GM10248 (cell line): Measurements from ENCODE around the gene CCDC92.

Experiments
- CTCF ChIA-PET: fragments of 300-600 bp; sonication (Branson Sonifier 250); formaldehyde crosslinking; extraction: SDS; loops from one replicate; lab custom pipeline; 2021; ENCODE audit warnings: antibody characterized with exemption; lab: Yijun Ruan, JAX
- POLR2A ChIA-PET: fragments of 350-650 bp; sonication (Branson Sonifier 250); formaldehyde crosslinking; extraction: SDS; loops from one replicate; lab custom pipeline; 2020; ENCODE audit warnings: antibody characterized with exemption; lab: Yijun Ruan, JAX
- DNase-seq: peaks from one replicate; pipeline ENCODE4 v3.0.0; 2012; ENCODE audit errors: extremely low spot score
- CTCF ChIP-seq: IDR thresholded peaks from 2 replicates; pipeline ENCODE4 v1.5.1; 2012; ENCODE audit warnings: mild to moderate bottlenecking, low read depth; ENCODE audit errors: extremely low read depth, missing control alignments, control extremely low read depth

The CCDC92 gene

DNA sequence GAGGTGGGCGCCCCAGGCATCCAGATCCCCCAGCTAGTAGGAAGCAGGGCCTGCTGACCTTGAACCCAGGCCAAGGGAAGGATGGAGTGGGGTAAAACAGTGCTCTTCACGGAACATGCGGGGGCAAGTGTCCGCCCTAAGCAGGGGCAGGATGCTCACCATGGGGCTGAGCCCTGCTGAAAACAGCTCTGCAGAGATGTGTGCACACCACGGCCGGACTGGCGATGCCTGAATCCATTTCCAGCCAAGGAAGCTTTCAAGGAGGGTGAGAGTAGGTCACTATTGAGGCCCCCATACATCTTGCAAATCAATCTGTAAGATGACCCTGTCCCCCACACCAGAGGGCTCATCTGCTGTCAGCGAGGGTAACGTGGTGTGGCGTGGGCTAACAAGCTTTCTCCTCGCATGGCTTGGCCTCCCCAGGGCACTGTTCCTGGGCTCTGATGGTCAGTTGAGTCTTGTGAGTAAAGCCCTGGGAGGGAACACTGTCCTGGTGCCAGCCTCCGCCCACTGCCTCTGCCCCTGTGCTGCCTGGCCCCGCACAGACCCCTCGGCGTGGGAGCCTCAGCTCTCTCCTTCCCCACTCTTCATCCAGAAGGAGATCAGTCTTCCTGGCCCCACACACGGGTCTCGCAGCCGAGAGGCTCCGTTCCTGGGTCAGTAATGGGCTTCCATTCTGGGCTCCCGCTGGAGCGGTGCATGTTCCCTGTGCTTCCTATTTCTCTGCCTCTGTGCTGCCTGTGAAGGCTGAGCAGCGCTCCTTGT, 69.1 kb downstream of the CCDC92 start:
- TF ChIP-seq CTCF = no peak
- CTCF ChIA-PET = interaction anchor here (1.1 to 5.5 kb wide), 6 partner anchors 24 to 129 kb away, joined by 3 to 45 read pairs (median 4); no protein-coding TSS in a partner anchor
- POLR2A ChIA-PET = no interaction called here
- no peak for DNase-seq

DNA sequence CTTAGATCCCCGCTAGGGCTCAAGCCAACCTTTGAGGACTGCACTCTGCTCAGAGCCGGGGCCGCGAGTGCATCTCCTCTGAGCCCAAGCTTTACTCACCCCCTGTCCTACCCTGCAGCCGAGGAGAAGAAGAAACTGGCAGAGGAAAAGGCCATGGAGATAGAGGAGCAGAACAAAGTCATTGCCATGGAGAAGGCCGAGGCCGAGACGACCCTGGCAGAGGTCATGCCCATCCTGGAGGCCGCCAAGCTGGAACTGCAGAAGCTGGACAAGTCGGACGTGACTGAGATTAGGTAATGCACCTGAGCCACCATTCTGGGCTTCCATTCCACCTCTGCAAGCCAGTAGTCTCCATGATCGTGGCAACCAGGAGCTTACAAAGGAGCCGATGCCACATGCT, 69.8 kb downstream of the CCDC92 start:
- ChIA-PET CTCF (interaction anchor here (1.2 to 5.5 kb wide), 3 partner anchors 62 to 129 kb away, joined by 4 to 45 read pairs (median 12); no protein-coding TSS in a partner anchor), POLR2A (no interaction called here)
- DNase-seq = no peak
- no peak for TF ChIP-seq CTCF

- ChIA-PET POLR2A (interaction anchor here (0.5 kb wide), 1 partner anchor 869 kb away, joined by 3 read pairs; no protein-coding TSS in a partner anchor), CTCF (interaction anchor here (0.9 to 5.5 kb wide), 5 partner anchors 13 to 135 kb away, joined by 3 to 45 read pairs (median 4); no protein-coding TSS in a partner anchor)
- TF ChIP-seq CTCF = no peak
- DNase-seq = no peak
These were observed 71.7 kb downstream of the CCDC92 start for GRCh38 chr12:123900871-123901376.

DNA sequence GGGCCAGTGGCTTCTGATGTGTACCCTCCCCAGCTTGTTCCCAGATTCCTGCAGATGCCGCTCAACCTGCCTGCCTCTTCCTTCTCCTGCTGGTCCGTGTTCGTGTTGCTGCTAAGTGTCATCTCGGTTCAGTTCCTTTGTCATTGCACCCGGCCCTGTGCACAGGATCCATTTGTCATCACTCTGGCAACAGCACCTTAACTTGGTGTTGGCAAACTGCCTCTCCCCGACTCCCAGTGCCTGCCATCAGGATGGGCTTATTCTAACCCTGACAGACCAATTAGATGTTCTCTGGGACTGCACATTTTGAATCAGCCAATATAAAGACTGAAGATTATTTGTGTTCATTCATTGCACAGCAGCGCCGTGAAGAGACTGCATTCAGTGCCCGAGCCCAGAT, 73.3 kb downstream of the CCDC92 start:
- ChIA-PET CTCF (interaction anchor here (1.5 kb wide), 1 partner anchor 133 kb away, joined by 3 read pairs; no protein-coding TSS in a partner anchor), POLR2A (no interaction called here)
- no peak for TF ChIP-seq CTCF
- DNase-seq = no peak

DNA sequence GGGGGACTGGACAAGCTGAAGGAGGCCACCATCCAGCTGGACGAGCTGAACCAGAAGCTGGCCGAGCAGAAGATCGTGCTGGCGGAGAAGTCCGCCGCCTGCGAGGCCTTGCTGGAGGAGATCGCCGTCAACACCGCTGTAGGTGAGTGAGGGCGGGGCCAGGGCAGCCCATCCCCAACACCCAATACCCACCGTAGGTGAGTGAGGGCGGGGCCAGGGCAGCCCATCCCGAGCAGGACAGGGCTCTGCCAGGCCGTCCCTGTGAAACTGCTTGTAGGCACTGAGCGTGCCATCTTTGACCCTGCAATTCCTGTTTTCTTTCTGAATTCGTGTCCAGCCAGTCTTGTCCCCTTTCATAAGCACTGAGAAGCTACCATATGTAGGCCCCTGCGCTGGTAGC, 74.0 kb downstream of the CCDC92 start:
- ChIA-PET CTCF (interaction anchor here (1.5 kb wide), 1 partner anchor 134 kb away, joined by 3 read pairs; no protein-coding TSS in a partner anchor), POLR2A (no interaction called here)
- DNase-seq = no peak
- no peak for TF ChIP-seq CTCF

- POLR2A ChIA-PET = no interaction called here
- no peak for DNase-seq
- CTCF ChIA-PET = no interaction called here
- TF ChIP-seq CTCF = no peak
These were observed 75.4 kb downstream of the CCDC92 start for GRCh38 chr12:123897221-123897620.
